Tibial nerve (tissue), 4 donors: ENCODE measurements around the gene IGLL1.

Experiments
- EP300 ChIP-seq, 2 donors: sonication (generic); formaldehyde crosslinking; IDR thresholded peaks; one replicate each; pipeline ENCODE4 v1.6.1; 2017; ENCODE audit warnings: antibody characterized with exemption in 2 of 2, mild to moderate bottlenecking in 1 of 2
- TF ChIP-seq, protein P1 (sequence below), 5 experiments: fragments of 200-600 bp in 3 of 5; fragments of 450-650 bp in 2 of 5; sonication (generic) in 3 of 5; IDR thresholded peaks; one replicate each; pipeline ENCODE4 v1.5.1; 2016 to 2019; ENCODE audit warnings: antibody characterized with exemption in 5 of 5, mild to moderate bottlenecking in 3 of 5, moderate library complexity in 2 of 5

DNA sequence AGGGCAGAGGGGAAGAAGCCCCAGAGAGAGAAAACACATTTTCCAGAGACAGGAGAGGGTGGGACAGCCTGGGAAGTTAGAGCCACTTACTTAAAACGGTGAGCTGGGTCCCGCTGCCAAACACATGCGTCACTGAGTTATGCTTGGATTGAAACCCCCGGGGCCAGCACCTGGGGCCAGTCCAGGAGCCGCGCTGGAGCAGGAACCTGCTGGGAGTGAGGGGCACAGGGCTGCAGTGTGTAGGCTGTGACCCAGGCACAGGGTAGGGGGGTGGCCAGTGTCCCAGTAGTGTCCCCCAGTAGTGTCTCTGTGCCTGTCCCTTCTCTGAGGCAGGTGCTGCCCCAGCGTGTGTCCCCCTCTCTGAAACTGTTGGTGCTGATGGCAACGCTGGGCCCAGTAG, 5.2 kb downstream of the IGLL1 start:
- TF ChIP-seq, protein P1, sequence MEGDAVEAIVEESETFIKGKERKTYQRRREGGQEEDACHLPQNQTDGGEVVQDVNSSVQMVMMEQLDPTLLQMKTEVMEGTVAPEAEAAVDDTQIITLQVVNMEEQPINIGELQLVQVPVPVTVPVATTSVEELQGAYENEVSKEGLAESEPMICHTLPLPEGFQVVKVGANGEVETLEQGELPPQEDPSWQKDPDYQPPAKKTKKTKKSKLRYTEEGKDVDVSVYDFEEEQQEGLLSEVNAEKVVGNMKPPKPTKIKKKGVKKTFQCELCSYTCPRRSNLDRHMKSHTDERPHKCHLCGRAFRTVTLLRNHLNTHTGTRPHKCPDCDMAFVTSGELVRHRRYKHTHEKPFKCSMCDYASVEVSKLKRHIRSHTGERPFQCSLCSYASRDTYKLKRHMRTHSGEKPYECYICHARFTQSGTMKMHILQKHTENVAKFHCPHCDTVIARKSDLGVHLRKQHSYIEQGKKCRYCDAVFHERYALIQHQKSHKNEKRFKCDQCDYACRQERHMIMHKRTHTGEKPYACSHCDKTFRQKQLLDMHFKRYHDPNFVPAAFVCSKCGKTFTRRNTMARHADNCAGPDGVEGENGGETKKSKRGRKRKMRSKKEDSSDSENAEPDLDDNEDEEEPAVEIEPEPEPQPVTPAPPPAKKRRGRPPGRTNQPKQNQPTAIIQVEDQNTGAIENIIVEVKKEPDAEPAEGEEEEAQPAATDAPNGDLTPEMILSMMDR (IDR thresholded peaks at IDR 0.05): no peak
- no peak for TF ChIP-seq EP300 (IDR thresholded peaks at IDR 0.05)
